Skeletal muscle tissue (tissue), 4 donors: Measurements from ENCODE around the gene MEX3C. TPM values are rescaled to one million over a fixed set of nuclear protein-coding genes. Genes with fewer than 3 reads are reported as not detected.

Source experiments
- H3K27ac ChIP-seq: one replicate; pipeline ENCODE4 v1.7.0; 2013; ENCODE audit warnings: mild to moderate bottlenecking, low read depth, low read length, inconsistent platforms
- H3K27me3 ChIP-seq, 3 donors: one replicate each; pipeline ENCODE4 v1.7.0; 2013; ENCODE audit warnings: low read length in 3 of 3; ENCODE audit not compliant: control insufficient read depth in 3 of 3, insufficient read depth in 3 of 3
- H3K36me3 ChIP-seq, 3 donors: one replicate each; pipeline ENCODE4 v1.7.0; 2013; ENCODE audit warnings: low read length in 3 of 3; ENCODE audit not compliant: control insufficient read depth in 3 of 3, insufficient read depth in 3 of 3
- H3K4me1 ChIP-seq, 3 donors: one replicate each; pipeline ENCODE4 v1.7.0; 2013; ENCODE audit warnings: low read length in 3 of 3, mild to moderate bottlenecking in 3 of 3; ENCODE audit not compliant: control insufficient read depth in 3 of 3, insufficient read depth in 3 of 3
- H3K4me3 ChIP-seq, 3 donors: one replicate each; pipeline ENCODE4 v1.7.0; 2013; ENCODE audit warnings: low read length in 3 of 3
- H3K9ac ChIP-seq, 3 donors: one replicate each; pipeline ENCODE4 v1.7.0; 2013; ENCODE audit warnings: low read length in 3 of 3, mild to moderate bottlenecking in 3 of 3, moderate library complexity in 2 of 3, low read depth in 1 of 3
- H3K9me3 ChIP-seq, 3 donors: one replicate each; pipeline ENCODE4 v1.7.0; 2013; ENCODE audit warnings: low read length in 3 of 3; ENCODE audit not compliant: control insufficient read depth in 3 of 3
- total RNA-seq: library from RNA; depleted of rRNA; stranded (reverse); fragments of >200 nt; gene quantifications from one replicate; pipeline ENCODE4 v1.2.3, GENCODE V29; 2014
- donor health status: Osteomylitis.

The MEX3C gene
- total RNA-seq, 1 donor from 2014 or later = 37.6 TPM

GRCh38 chr18:51170664-51171063 lies 26.8 kb downstream of the MEX3C start:
- H3K36me3 ChIP-seq = peaks cover 0 to 3% (median 0%) of the 10 kb centered on the region in 3 donors
- no peaks in the 10 kb centered on the region for H3K4me1 ChIP-seq
- H3K27ac ChIP-seq = no peak overlapping the region
- no peaks in the 10 kb centered on the region for H3K27me3 ChIP-seq
- H3K9me3 ChIP-seq = no peaks in the 10 kb centered on the region
- H3K4me3 ChIP-seq = no peak overlapping the region
- no peak overlapping the region for H3K9ac ChIP-seq

- Histone ChIP-seq H3K9ac (no peak overlapping the region), H3K27ac (no peak overlapping the region), H3K9me3 (no peaks in the 10 kb centered on the region), H3K4me1 (peaks cover 0 to 2% (median 0%) of the 10 kb centered on the region in 3 donors), H3K27me3 (no peaks in the 10 kb centered on the region), H3K36me3 (no peaks in the 10 kb centered on the region), H3K4me3 (no peak overlapping the region)
These were observed 27.8 kb downstream of the MEX3C start for GRCh38 chr18:51169731-51170130.

GRCh38 chr18:51168960-51169662 lies 28.4 kb downstream of the MEX3C start:
- no peaks in the 10 kb centered on the region for H3K36me3 ChIP-seq
- peaks cover 0 to 6% (median 0%) of the 10 kb centered on the region in 3 donors for H3K4me1 ChIP-seq
- no peak overlapping the region for H3K27ac ChIP-seq
- H3K9ac ChIP-seq = no peak overlapping the region
- no peak overlapping the region for H3K4me3 ChIP-seq
- H3K9me3 ChIP-seq = no peaks in the 10 kb centered on the region
- no peaks in the 10 kb centered on the region for H3K27me3 ChIP-seq

GRCh38 chr18:51168026-51168742 lies 29.3 kb downstream of the MEX3C start:
- no peak overlapping the region for H3K4me3 ChIP-seq
- H3K9me3 ChIP-seq = no peaks in the 10 kb centered on the region
- H3K27ac ChIP-seq = no peak overlapping the region
- no peaks in the 10 kb centered on the region for H3K36me3 ChIP-seq
- H3K9ac ChIP-seq = no peak overlapping the region
- peaks cover 0 to 6% (median 0%) of the 10 kb centered on the region in 3 donors for H3K4me1 ChIP-seq
- H3K27me3 ChIP-seq = no peaks in the 10 kb centered on the region

- H3K27ac ChIP-seq = no peak overlapping the region
- H3K9ac ChIP-seq = no peak overlapping the region
- H3K4me1 ChIP-seq = peaks cover 0 to 6% (median 0%) of the 10 kb centered on the region in 3 donors
- no peaks in the 10 kb centered on the region for H3K27me3 ChIP-seq
- H3K36me3 ChIP-seq = no peaks in the 10 kb centered on the region
- H3K4me3 ChIP-seq = no peak overlapping the region
- H3K9me3 ChIP-seq = no peaks in the 10 kb centered on the region
These were observed 32.2 kb downstream of the MEX3C start for GRCh38 chr18:51165296-51165695.

GRCh38 chr18:51164761-51165281 lies 32.7 kb downstream of the MEX3C start:
- H3K9ac ChIP-seq = no peak overlapping the region
- no peak overlapping the region for H3K27ac ChIP-seq
- H3K27me3 ChIP-seq = no peaks in the 10 kb centered on the region
- peaks cover 0 to 6% (median 0%) of the 10 kb centered on the region in 3 donors for H3K4me1 ChIP-seq
- H3K36me3 ChIP-seq = no peaks in the 10 kb centered on the region
- no peak overlapping the region for H3K4me3 ChIP-seq
- no peaks in the 10 kb centered on the region for H3K9me3 ChIP-seq

GRCh38 chr18:51164342-51164741 lies 33.1 kb downstream of the MEX3C start:
- Histone ChIP-seq H3K27me3 (no peaks in the 10 kb centered on the region), H3K9me3 (no peaks in the 10 kb centered on the region), H3K36me3 (no peaks in the 10 kb centered on the region), H3K27ac (no peak overlapping the region), H3K4me1 (peaks cover 0 to 6% (median 0%) of the 10 kb centered on the region in 3 donors), H3K4me3 (no peak overlapping the region), H3K9ac (no peak overlapping the region)

GRCh38 chr18:51163543-51163942 lies 33.9 kb downstream of the MEX3C start:
- Histone ChIP-seq H3K9me3 (no peaks in the 10 kb centered on the region), H3K9ac (no peak overlapping the region), H3K27me3 (no peaks in the 10 kb centered on the region), H3K27ac (no peak overlapping the region), H3K4me3 (no peak overlapping the region), H3K36me3 (no peaks in the 10 kb centered on the region), H3K4me1 (peaks cover 0 to 6% (median 0%) of the 10 kb centered on the region in 3 donors)

- no peak overlapping the region for H3K9ac ChIP-seq
These were observed 34.9 kb downstream of the MEX3C start for GRCh38 chr18:51162617-51163016.

GRCh38 chr18:51160646-51161045 lies 36.8 kb downstream of the MEX3C start:
- H3K9me3 ChIP-seq = no peaks in the 10 kb centered on the region
- H3K36me3 ChIP-seq = no peaks in the 10 kb centered on the region
- H3K4me3 ChIP-seq = no peak overlapping the region
- no peak overlapping the region for H3K27ac ChIP-seq
- no peak overlapping the region for H3K9ac ChIP-seq
- peaks cover 0 to 6% (median 0%) of the 10 kb centered on the region in 3 donors for H3K4me1 ChIP-seq
- H3K27me3 ChIP-seq = no peaks in the 10 kb centered on the region

More at GRCh38 chr18:51162617-51163016, 34.9 kb downstream of the MEX3C start:
- H3K27me3 ChIP-seq = no peaks in the 10 kb centered on the region
- no peaks in the 10 kb centered on the region for H3K36me3 ChIP-seq
- no peak overlapping the region for H3K27ac ChIP-seq
- no peaks in the 10 kb centered on the region for H3K9me3 ChIP-seq
- no peak overlapping the region for H3K4me3 ChIP-seq
- peaks cover 0 to 6% (median 0%) of the 10 kb centered on the region in 3 donors for H3K4me1 ChIP-seq
